H1 (cell line): ENCODE data around the gene AHR.

Source experiments
- ASH2L ChIP-seq: fragments of 200-600, 300-600 bp; sonication (generic); IDR thresholded peaks from one replicate; pipeline ENCODE4 v1.7.1; 2017; ENCODE audit warnings: low read length
- BCL11A ChIP-seq, 2 experiments: IDR thresholded peaks; one replicate each; pipeline ENCODE4 v1.6.1; 2011; ENCODE audit warnings: low read depth in 2 of 2, low read length in 2 of 2, mild to moderate bottlenecking in 2 of 2
- CREB1 ChIP-seq: IDR thresholded peaks from 2 replicates; pipeline ENCODE4 v1.6.1; 2012; ENCODE audit warnings: inconsistent platforms
- EGR1 ChIP-seq: IDR thresholded peaks from 2 replicates; pipeline ENCODE4 v1.6.1; 2011; ENCODE audit warnings: low read depth, low read length, borderline replicate concordance
- EZH2 ChIP-seq: fragments of 200-600 bp; sonication (generic); IDR thresholded peaks from 2 replicates; pipeline ENCODE4 v1.7.1; 2012; ENCODE audit warnings: low read depth, mild to moderate bottlenecking, moderate library complexity, low read length, inconsistent platforms; ENCODE audit not compliant: severe bottlenecking
- FOSL1 ChIP-seq: IDR thresholded peaks from 2 replicates; pipeline ENCODE4 v1.6.1; 2011; ENCODE audit warnings: mild to moderate bottlenecking, low read depth, low read length, moderate library complexity; ENCODE audit not compliant: insufficient read depth
- JUN ChIP-seq: IDR thresholded peaks from 2 replicates; pipeline ENCODE4 v1.6.1; 2011; ENCODE audit warnings: low read depth, mild to moderate bottlenecking, improper control_type of control experiment, low read length
- KDM1A ChIP-seq: fragments of 200-600, 300-600 bp; sonication (generic); IDR thresholded peaks from 2 replicates; pipeline ENCODE4 v1.7.1; 2016; ENCODE audit warnings: mild to moderate bottlenecking, low read length, borderline replicate concordance
- SIN3A ChIP-seq, 2 experiments: IDR thresholded peaks in 1 of 2; conservative IDR thresholded peaks in 1 of 2; 2 replicates each; pipeline ENCODE4 v1.6.1; 2011 to 2012; ENCODE audit warnings: low read length in 2 of 2, improper control_type of control experiment in 1 of 2, low read depth in 1 of 2, mild to moderate bottlenecking in 1 of 2
- USF2 ChIP-seq: IDR thresholded peaks from 2 replicates; pipeline ENCODE4 v1.6.1; 2011; ENCODE audit warnings: low read length, improper control_type of control experiment
- ZNF274 ChIP-seq: IDR thresholded peaks from 2 replicates; pipeline ENCODE4 v1.7.0; 2012; ENCODE audit warnings: low read length, borderline replicate concordance; ENCODE audit errors: extremely low read depth
- TF ChIP-seq, protein P1 (sequence below), 3 experiments: IDR thresholded peaks; 1 replicate in 2 of 3; 2 replicates in 1 of 3; pipeline versions ENCODE4 v1.5.1 to v1.6.1; 2011; ENCODE audit warnings: low read length in 3 of 3, mild to moderate bottlenecking in 3 of 3, inconsistent platforms in 2 of 3, low read depth in 1 of 3, moderate library complexity in 1 of 3; ENCODE audit not compliant: insufficient read depth in 1 of 3; ENCODE audit errors: control extremely low read depth in 1 of 3

DNA sequence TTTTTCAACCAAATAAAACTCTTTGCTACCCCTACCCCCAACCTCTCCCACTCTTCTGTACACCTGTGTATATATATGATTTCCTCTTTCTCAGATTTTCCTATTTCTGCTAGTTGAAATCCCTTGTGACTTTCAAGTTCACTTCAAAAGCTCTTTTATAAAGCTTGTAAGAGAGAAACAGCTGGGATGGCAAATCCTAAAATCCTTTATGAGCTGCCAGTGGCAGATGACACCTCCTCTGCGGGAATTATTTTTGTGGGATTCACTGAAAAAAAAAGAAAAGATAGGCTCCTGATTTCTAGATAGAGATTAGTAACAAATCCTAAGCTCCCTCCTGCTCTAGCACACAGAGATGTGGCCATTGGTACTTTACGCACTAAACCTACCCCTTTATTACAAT, 92.9 kb downstream of the AHR start:
- TF ChIP-seq KDM1A (no peak), EZH2 (no peak), CREB1 (no peak), USF2 (no peak), ZNF274 (no peak), FOSL1 (no peak), EGR1 (no peak), JUN (no peak), BCL11A (IDR thresholded peaks at IDR 0.05; ENCODE audit: low read depth in 2 of 2, low read length in 2 of 2) (no peak), ASH2L (no peak), SIN3A (conservative IDR thresholded peaks at IDR 0.05 in 1 of 2, IDR thresholded peaks at IDR 0.05 in 1 of 2; ENCODE audit: low read depth in 1 of 2, low read length in 2 of 2) (no peak)
- TF ChIP-seq, protein P1, sequence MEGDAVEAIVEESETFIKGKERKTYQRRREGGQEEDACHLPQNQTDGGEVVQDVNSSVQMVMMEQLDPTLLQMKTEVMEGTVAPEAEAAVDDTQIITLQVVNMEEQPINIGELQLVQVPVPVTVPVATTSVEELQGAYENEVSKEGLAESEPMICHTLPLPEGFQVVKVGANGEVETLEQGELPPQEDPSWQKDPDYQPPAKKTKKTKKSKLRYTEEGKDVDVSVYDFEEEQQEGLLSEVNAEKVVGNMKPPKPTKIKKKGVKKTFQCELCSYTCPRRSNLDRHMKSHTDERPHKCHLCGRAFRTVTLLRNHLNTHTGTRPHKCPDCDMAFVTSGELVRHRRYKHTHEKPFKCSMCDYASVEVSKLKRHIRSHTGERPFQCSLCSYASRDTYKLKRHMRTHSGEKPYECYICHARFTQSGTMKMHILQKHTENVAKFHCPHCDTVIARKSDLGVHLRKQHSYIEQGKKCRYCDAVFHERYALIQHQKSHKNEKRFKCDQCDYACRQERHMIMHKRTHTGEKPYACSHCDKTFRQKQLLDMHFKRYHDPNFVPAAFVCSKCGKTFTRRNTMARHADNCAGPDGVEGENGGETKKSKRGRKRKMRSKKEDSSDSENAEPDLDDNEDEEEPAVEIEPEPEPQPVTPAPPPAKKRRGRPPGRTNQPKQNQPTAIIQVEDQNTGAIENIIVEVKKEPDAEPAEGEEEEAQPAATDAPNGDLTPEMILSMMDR (IDR thresholded peaks at IDR 0.05; ENCODE audit: control extremely low read depth in 1 of 3, insufficient read depth in 1 of 3, low read depth in 1 of 3, low read length in 3 of 3), result no peak
